ENCODE results near the gene GIPC2.
"Not testable (repeated sequence)": the region's sequence is repeated elsewhere in the genome, so short reads cannot be mapped to it uniquely, and the experiment has no call there.

GIPC2 gene

DNA sequence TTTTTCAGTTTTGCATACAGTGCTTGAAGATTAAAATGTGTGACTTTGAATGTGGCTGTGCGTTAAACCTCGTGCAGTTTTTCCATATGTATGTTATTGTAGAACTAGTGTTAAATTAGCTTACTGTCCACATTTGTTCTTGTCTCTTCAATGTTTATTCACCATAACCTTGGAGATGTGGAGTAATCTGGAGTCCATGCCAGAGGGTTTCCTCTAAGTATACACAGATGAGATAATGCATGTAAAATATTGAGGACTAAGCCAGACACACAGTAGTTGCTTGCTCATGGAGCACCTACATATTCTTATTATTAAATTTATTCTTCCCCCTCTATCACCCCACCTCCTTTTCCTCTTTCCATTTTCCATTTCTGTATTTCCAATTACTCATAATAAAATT lies 7.7 kb upstream of the GIPC2 start:
- no peak for DNase-seq

DNA sequence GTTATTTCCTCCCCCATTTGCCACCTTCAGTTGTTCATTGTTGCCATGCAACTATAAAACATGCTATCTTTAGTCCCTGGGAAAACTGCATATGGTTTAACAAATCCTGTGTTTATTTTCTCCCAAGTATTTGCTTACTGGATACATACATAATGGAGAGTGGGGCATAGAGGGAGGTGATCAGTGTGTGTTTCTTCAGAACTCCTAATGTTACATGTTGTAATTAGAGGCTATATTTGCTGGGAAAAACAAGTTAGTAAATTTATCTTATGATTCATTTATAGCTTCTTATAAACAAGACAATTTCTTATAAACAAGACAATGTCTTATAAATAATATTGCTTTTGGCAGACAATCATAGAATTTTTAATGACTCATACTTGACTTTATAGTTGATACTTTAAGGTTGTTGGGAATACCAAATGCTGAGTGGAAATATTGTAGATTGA lies 7.3 kb upstream of the GIPC2 start:
- no peak for DNase-seq

DNA sequence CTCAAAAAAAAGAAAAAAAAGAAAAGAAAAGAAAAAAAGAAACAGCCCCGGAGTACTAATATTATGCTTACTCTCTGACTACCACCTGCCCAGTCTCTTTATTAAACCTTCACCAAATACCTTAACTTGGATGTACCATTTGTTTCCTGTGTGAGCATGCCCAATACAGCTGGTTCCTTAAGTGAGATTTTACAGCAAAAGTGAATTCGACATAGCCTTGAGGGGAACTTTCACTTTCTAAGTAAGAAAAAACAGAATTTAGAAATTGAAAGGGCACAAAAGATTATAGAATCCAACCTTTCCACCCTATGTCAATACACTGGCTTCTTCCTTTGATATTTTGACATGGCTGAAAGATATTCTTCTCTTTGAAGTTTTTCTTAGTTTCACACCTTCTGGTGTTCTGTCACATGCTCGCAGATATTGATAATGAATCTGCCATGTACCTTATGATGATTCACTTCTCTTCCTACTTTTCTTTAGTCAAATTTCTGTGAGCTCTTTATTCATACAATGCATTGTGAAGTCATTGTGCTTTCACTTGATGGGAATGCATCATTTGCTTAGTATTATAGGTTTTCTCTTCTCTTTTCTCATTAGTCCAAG lies 5.2 kb upstream of the GIPC2 start:
- no peak for DNase-seq

DNA sequence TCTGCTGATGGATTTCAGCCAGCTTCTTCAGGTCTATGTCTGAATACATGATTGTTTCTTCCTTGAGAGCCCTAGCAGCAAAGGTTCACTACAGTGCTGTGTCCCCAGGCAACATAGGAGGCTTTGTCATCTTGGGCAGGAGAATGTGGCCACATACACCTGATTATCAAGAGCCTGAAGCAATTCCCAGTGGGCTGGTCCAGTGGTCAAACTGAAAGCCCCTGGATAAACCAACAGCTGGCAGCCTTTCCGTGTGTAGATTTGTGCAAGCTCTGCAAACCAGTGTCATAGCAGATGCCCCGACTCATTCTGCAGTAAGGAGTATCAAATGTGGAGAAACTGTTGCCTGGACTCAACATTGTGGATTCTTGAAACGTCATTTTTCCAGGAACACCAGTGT lies 2.3 kb upstream of the GIPC2 start:
- no peak for DNase-seq

DNA sequence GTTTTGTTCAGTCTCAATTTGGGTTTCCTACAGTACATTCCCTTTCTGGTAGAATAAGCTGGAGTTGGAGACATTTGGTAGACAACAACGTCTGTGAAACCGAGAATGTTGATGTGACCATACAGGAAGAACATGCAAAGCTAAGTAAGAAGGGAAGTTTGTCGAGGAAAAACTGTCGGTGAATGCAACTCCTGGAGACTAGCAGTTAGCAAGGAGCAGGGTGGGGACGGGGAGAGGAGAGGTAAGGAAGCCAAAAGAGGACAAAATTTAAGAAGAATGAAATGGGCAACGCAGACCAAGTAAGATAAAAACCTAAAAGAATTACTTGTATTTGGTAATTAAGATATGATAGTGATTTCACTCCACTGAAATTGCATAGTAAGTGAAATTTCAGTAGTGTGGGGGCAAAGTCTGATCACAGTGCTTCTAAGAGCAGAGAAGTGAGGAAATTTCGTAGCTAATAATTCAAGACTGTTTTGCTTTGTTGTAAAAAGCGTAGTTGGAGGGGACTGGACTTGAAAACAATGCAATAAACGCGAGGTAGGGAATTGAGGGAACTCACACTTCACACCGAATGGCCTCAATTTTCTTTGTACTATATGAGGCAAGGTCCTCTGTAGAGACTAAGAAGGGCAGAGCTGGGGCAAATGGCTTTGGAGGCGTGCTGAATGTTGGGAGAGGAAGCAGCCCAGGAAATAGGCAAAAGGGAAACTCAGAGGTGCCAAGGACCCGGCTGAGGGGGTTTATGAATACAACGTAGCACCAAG lies 787 bp upstream of the GIPC2 start:
- DNase-seq, result no peak

DNA sequence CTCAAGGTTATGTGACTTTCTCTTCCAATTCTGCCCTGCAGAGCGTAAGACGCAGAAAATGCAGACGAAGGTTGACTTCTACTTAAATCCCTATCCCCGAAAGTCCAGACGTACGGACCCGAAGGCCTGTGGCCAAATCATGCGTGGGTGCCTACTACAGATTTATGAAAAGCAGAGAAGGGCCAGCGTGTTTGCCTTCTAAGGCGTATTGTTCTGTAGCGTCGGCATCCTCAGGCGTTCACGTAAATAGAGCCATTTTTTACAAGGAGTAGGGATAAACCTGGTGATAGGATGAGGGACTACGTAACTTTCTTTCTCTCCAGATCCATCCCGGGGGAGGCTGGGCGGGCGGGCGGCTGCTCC lies 222 bp upstream of the GIPC2 start:
- DNase-seq, result no peak

DNA sequence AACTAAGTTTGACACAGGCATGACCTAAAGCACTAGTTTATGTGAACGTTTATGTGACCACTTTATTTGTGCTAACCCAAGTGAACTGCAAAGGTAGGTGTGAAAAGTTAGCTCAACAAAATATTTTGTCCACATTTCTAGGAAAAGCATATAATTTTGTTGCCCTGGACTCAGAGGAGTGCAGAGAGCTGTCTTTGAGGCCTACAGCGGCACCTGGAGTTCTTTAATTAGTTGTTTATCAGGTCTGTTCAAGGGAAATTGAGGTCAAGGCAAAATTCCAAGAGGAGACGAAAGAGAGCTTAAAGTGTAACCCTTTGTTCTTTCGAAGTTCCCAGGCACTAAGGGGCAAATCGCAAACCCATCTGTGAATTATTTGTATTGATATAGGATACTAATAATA lies 1.3 kb downstream of the GIPC2 start:
- no peak for DNase-seq

DNA sequence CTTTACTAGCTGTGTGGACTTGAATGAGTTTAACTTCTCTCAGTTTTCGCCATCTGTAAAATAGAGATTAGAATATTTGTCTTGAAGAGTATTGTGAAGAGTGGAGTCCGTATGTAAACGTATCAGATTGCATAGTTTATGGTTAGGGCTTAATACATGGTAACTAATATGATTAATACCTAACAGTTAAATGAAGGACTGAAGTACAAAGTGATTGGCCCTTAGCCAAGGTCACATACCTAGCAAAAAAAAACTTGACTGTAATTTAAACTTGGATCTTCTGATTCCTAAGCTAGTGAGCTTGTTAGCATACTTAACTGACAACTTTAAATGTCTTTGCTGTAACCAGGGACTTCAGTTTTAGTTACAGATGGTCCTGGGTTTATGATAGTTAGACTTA lies 1.9 kb downstream of the GIPC2 start:
- no peak for DNase-seq

DNA sequence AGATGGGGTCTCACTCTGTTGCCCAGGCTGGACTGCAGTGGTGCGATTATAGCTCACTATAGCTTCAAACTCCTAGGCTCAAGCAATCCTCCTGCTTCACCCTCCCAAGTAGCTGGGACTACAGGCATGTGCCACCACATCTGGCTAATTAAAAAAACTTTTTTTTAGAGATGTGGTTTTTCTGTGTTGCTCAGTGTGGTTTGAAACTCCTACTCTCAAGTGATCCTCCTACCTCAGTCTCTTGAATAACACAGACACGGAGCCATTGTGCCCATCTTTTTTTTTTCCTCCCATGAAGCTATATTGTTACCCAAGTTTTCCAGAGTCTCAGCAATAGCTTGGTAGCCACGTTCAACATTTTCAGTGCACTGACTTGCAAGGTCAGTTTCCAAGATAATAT lies 2.7 kb downstream of the GIPC2 start:
- DNase-seq, result no peak

DNA sequence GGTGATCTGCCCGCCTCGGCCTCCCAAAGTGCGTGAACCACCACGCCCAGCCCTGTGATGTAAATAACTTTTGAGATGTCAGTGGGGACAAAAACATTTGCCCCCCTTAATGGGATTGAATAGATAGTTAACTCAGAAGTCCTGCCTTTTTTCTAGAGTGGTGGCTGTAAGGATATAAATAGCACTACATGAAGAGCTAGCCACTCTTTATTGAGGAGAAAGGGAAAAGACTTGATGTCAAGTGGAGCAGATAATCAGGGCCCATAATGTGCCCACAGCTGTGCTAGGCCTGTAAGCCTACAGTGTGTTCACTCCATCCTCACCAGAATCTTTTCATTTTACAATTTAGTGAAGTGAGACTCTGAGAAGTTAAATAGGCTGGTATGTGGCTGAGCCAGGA lies 3.6 kb downstream of the GIPC2 start:
- DNase-seq, result no peak

DNA sequence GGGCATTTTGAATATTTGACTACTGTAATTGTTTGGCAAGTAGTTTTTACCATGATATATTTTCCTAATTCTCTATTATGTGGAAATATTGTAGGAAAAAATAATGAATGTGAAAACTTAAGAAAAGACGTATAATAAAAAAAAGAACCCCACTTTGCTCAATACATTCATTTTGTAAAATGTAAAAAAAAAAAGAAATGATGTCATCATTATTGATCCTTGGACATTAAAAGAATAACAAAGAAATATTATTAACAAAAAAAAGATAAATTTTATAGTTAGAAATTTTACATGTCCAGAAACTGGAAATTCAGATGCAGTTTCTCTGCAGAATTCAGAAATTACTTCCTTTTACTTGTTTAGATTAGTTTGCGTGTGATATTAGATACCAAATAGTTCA lies 5.2 kb downstream of the GIPC2 start:
- no peak for DNase-seq

DNA sequence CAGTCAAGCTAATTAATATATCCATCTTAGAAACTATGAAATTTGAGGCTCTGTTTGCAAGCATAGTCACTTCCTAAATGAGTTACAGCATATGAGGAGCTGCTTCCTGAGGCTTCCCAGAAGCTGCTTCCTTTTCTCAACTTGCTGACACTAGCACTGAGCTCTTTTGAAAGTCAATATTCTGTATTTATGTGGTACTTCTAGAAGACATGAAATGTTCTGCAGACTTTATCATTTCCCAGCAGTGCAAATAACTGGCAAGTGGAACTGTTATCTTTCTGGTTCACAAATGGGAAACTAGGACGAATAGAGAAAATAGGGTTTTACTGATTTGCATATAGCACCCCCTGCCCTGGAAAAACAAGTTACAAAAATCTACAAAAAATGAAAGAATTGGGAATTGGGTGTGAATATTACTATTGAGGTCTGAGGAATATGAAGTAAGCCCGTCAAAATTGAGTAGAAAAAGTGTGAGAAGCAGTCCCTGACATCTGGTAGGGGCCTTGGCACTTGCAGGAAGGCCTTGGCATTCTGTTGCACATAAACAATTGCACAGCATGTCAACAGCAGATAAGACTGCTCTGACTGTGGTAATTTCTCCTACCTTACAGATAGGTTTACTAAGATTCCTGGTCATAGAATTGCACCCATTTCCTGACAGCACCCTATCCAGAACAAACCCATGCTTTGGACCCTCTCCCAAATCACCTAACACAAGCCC lies 7.1 kb downstream of the GIPC2 start:
- DNase-seq, result no peak

DNA sequence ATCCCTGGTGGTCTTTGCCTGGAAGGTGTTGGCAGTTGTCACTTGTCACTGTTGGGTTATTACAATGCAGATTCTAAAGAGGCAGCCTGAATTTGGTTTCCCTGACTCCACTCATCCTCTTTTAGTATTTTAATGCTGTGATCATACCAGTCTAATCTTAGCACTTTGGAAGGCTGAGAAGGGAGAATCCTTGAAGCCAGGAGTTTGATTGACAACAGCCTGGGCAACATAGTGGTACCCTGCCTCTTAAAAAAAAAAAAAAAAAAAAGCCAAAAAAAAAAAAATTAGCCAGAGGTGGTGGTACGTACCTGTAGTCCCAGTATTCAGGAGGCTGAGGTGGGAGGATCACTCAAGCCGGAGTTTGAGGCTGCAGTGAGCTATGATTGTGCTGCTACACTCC lies 7.7 kb downstream of the GIPC2 start:
- no peak for DNase-seq

DNA sequence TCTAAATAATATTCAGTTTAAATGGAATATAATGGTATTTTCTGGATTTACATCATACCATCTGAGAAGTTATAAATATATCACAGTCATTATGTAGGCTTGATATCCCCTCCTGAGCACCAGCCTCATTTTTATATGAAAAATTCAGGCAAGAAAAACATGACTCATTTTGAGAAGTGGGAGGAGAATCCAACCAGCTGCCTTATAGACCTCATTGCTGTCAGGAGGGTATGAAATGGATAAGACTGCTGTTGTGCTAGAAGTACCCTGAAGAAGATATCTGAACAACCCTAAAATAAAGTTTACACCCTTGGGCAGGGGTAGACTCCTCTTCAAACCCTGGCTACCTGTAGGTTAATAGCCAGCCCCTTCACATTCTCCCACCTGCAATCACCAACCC lies 8.8 kb downstream of the GIPC2 start:
- no peak for DNase-seq

DNA sequence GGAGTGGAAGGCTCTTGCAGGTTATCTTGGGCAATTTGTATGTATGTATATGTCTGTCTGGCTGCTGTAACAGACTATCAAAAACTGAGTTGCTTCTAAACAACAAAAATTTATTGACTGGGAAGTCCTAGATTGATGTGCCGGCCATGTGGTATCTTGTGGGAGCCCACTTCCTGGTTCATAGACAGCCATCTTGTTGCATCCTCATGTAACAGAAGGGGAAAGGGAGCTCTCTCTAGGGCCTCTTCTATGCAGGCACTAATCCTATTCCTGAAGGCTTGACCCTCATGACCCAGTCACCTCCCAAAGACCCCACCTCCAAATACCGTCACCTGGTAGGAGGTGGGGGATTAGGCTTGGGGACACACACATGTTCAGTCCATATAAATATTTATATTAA lies 9.2 kb downstream of the GIPC2 start:
- DNase-seq, result no peak

DNA sequence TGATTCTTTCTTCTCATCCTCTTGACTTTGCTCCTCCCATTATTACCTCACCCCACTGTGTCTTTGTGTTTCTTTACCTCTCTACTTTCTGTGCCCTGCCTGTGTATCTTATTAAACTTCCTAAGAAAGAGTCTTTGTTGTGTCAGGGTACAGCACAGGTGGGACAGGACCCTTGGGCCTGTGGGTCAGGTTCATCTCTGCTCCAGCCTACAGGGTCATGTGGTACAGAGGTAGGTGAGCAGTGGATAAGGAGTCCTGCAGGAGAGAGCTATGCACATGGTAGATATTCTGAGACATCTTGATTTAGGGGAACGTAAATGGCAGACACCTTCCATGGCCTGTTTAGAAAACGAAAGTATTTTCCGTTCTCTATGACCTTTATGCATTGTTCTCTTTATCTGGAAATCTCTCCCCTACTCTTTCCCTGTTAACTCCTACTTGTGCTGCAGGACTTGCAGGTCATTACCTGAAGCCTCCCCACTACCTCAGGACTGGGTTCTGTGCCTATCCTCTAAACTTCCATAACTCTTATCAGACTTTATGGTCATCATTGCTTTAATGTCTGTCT lies 9.9 kb downstream of the GIPC2 start:
- no peak for DNase-seq

DNA sequence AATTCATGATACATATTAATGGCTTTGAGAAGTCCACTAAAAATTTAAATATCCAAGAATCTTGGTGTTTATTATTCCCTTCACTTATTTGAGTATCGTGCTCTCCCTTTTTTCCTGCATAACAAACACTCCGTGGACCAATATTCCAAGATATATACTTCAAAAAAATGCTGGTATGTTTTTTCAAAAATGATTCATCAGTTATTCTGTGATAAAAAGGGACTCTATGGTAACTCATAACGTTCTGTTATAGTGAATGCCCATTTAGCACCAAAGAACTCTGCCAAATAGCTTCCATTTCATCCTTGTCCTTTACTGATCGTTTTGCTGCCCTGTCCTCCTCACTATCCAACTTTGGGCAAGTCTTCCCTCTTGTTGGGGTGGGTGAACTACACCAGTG lies 12.9 kb downstream of the GIPC2 start:
- no peak for DNase-seq

DNA sequence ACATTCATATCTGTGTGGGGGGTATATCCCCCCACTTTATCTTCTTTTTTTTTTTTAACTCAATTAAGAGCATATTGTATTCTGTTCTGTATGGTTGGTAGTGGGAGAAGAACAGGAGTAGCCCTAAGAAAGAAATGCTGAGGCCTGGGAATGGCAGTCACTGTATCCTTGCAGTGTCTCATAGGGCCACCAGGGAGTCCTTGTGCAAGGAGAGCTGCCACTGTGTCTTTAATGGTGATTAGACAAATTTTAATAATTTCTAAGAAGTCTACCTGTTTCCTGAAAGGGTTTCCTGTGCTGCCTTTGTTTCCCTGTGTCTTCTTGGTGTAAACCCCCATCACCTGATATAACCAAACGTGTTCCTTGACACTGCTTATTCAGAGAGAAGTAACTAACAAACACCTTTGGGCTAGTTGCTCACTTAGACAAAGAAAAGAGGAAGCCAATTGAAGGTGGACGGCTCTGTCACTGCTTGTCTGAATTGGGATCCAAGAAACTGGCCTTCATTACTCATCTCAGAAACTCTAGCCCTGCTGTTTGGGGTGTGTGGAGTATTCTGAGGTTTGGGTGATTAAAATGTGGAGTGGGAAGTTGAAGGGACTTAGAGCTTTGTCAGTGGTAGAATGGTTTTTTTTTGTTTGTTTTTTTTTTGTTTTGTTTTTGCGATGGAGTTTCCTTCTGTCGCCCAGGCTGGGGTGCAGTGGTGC lies 15.2 kb downstream of the GIPC2 start:
- DNase-seq, result no peak

DNA sequence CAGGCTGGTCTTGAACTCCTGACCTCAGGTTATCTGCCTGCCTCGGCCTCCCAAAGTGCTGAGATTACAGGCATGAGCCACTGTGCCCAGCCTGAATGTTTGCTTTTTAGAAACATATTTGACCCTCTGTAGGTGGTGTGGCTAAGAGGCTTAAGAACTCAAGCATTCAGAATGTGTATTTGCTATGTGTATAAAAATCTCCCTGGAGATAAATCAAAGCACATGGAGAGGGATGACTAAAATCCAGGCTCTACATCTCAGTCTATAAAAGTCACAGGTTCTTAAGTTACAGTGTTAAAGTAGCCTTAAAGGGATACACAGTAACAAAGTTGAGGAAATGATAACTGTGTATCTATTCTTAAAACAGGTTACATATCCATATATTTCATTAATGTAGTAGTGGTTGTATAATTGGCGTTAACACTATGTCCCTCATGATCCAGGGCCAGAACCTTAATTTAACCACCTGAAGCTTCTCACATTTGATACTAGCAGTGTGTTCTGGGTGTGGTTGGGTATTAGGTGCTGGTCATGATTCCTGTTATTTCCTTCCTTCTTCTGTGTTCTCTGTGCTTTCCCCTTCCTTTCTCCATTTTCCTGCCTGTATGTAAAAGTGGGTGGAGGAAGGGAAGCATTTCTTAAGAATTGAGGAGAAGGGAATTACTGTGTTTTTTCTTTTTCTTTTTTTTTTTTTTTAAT lies 16.2 kb downstream of the GIPC2 start:
- DNase-seq, result no peak

DNA sequence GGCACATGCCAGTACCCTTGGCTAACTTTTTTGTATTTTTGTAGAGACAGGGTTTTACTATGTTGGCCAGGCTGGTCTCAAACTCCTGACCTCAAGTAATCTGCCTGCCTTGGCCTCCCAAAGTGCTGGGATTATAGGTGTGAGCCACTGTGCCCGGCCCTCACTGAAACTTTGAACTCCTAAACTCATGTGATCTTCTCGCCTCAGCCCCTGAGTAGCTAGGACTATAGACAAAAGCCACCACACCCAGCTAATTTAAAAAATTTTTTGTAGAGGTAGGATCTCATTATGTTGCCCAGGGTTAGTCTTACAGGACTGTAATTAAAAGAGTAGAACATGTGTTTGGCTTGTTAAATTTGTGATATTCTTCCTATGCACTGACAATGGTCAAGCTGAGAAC lies 19.1 kb downstream of the GIPC2 start:
- not testable (repeated sequence) for DNase-seq

DNA sequence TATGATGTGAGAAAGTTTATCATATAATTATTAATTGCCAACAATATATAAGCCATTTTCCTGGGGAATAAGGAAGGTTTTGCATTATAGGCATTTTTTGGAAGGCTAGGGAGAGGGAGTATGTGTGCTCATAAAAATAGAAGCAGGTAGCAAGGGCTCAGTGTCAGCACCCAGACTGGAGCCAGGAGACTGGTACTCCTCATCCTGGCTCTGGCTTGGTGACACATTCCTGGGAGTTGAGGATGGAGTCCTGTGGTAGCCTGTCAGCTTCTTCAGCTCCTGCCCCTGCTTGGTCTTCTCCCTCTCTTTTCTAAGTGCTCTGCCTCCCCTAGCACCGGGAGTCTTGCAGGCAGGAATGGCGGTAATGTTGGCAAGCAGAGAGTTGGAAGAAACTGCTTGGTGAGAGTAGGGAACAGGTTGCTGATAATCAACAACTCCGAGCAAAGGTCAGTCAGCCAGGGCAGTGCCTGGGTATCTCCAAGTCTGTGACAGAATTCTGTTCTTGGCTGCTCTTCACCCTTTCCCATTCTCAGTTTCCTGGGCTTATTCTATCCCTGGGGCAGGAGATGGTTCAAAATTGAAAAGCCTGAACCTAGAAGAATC lies 23.0 kb downstream of the GIPC2 start:
- DNase-seq, result no peak

DNA sequence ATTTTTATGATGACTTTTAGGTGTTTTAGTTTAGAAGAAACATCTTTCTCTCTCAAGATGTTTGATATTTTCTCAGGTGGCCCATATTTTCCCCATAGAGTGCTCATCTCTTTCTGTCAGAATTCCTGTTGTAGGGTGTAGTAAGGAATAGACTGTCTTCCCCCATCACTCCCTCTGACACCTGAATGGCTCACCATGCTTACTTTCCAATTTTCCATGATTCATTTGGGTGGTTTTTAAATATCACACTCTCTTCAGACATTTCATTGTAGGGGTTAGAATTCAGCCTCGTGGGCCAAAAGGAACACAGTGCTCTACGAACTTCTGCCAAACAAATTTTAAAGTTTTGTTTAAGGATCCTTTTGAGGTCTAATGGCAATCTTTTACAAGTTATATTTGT lies 24.0 kb downstream of the GIPC2 start:
- DNase-seq, result no peak

Measured in T-helper 9 cell (primary cell).